ENCODE data around the gene NFAT5. TPM values are rescaled to one million over a fixed set of nuclear protein-coding genes. Genes with fewer than 3 reads are reported as not detected.
A peak's percentile ranks its signal among the peaks of the same experiment; 100 is the strongest.

Gene NFAT5
- total and polyA plus RNA-seq, 5 donors = 6.9 to 28.5 (median 19.8) TPM

DNA sequence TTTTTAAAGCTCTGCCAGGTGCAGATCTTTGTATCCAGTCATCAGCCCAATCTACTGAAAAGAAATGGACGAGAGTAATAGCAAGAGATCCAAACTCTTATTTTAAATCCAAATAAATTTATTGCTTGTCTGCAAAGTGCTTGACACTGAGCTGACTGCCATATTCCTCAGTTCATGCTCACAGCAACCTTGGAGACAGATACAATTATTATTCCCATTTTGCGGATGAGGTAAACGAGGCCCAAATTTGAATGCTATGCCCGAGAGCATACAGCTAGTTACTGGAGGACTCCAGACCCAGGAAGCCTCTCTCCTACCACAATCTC, 188.3 kb downstream of the NFAT5 start:
- no peak overlapping the region for H3K27ac ChIP-seq (ENCODE audit: low read length)
- intact Hi-C loops (cut with DNase I) = loop anchor here (2.0 to 10.0 kb wide), 4 partner anchors 42 to 359 kb away; no protein-coding TSS in a partner anchor
- no peaks in the 10 kb centered on the region for H3K4me1 ChIP-seq (ENCODE audit: control insufficient read depth, insufficient read depth, low read length)
- no peak for ATAC-seq
- peak overlapping the region; percentile 78 for H3K4me3 ChIP-seq (ENCODE audit: low read length)
- no peaks in the 10 kb centered on the region for H3K27me3 ChIP-seq (ENCODE audit: control insufficient read depth, insufficient read depth)
- WGBS = 15% methylated on average over 4 of the region's 4 CpGs
- no peaks in the 10 kb centered on the region for H3K9me3 ChIP-seq (ENCODE audit: control insufficient read depth, low read length)
- DNase-seq = no peak

Small RNAs within 50 kb of the gene (microRNA-seq; reads per million reads assigned to microRNA genes)
- gene MIR1538 = 0 reads per million in 2 donors

Other genes starting within 250 kb of the NFAT5 start
- 1 to 10 TPM; 4.7 to 5.7 (median 4.9) TPM for gene PDF, start 235.4 kb upstream of the NFAT5 start, total RNA-seq
- 2.9 TPM for gene PDF, start 235.4 kb upstream of the NFAT5 start, polyA plus RNA-seq
- gene COG8, start 226.4 kb upstream of the NFAT5 start, total RNA-seq = 10 to 100 TPM; 21.0 to 24.8 (median 23.5) TPM
- 15.7 TPM for gene COG8, start 226.4 kb upstream of the NFAT5 start, polyA plus RNA-seq
- 10 to 100 TPM in 1 of 4 donors, 1 to 10 TPM in 3; 6.4 to 14.8 (median 9.1) TPM for gene NIP7, start 226.2 kb upstream of the NFAT5 start, total RNA-seq
- 6.2 TPM for gene NIP7, start 226.2 kb upstream of the NFAT5 start, polyA plus RNA-seq
- under 1 TPM in 2 of 4 donors, not detected in 2; 0.49 to 0.76 TPM for gene TMED6, start 214.2 kb upstream of the NFAT5 start, total RNA-seq
- gene TMED6, start 214.2 kb upstream of the NFAT5 start, polyA plus RNA-seq = not detected
- 10 to 100 TPM; 24.0 to 28.3 (median 26.5) TPM for gene TERF2, start 180.0 kb upstream of the NFAT5 start, total RNA-seq
- gene TERF2, start 180.0 kb upstream of the NFAT5 start, polyA plus RNA-seq = 11.4 TPM
- gene CYB5B, start 141.3 kb upstream of the NFAT5 start, total RNA-seq = 10 to 100 TPM; 65.0 to 68.7 (median 65.9) TPM
- gene CYB5B, start 141.3 kb upstream of the NFAT5 start, polyA plus RNA-seq = 63.9 TPM
- 10 to 100 TPM; 11.5 to 27.0 (median 15.7) TPM for gene NQO1, start 160.6 kb downstream of the NFAT5 start, total RNA-seq
- gene NQO1, start 160.6 kb downstream of the NFAT5 start, polyA plus RNA-seq = 19.9 TPM
- gene NOB1, start 189.0 kb downstream of the NFAT5 start, total RNA-seq = 10 to 100 TPM; 18.2 to 23.7 (median 20.9) TPM
- 14.9 TPM for gene NOB1, start 189.0 kb downstream of the NFAT5 start, polyA plus RNA-seq
- gene WWP2, start 196.4 kb downstream of the NFAT5 start, total RNA-seq = 10 to 100 TPM; 18.0 to 24.6 (median 19.6) TPM
- gene WWP2, start 196.4 kb downstream of the NFAT5 start, polyA plus RNA-seq = 11.0 TPM